DOHH2 (cell line): ENCODE results near the gene HSD17B11.

Source experiments
- H3F3A ChIP-seq: fragments of 200-600 bp; sonication (generic), shearing (Covaris generic); 2 replicates; pipeline ENCODE4 v1.6.0; 2016; ENCODE audit warnings: antibody characterized with exemption, mild to moderate bottlenecking; ENCODE audit not compliant: control insufficient read depth, insufficient read depth
- H3K27ac ChIP-seq: fragments of 200-600 bp; sonication (generic); 2 replicates; pipeline ENCODE4 v1.5.1; 2014; ENCODE audit warnings: low read depth, mild to moderate bottlenecking, low read length, moderate library complexity
- H3K27me3 ChIP-seq: fragments of 200-600 bp; sonication (generic); 2 replicates; pipeline ENCODE4 v1.6.1; 2014; ENCODE audit warnings: mild to moderate bottlenecking, low read length, mixed read lengths; ENCODE audit not compliant: control insufficient read depth
- H3K36me3 ChIP-seq: fragments of 200-600 bp; sonication (generic); 2 replicates; pipeline ENCODE4 v1.6.1; 2014; ENCODE audit warnings: mild to moderate bottlenecking, low read length, moderate library complexity, mixed read lengths; ENCODE audit not compliant: control insufficient read depth
- H3K4me1 ChIP-seq: fragments of 200-600 bp; sonication (generic); 2 replicates; pipeline ENCODE4 v1.6.1; 2014; ENCODE audit warnings: mild to moderate bottlenecking, low read length, mixed read lengths; ENCODE audit not compliant: control insufficient read depth
- H3K4me2 ChIP-seq: fragments of 200-600 bp; sonication (generic); 2 replicates; pipeline ENCODE4 v1.6.0; 2014; ENCODE audit warnings: mild to moderate bottlenecking, low read length, moderate library complexity
- H3K4me3 ChIP-seq: fragments of 200-600 bp; sonication (generic); 2 replicates; pipeline ENCODE4 v1.5.1; 2014; ENCODE audit warnings: mild to moderate bottlenecking, low read length, mixed read lengths
- H3K79me2 ChIP-seq: fragments of 200-600 bp; sonication (generic); 2 replicates; pipeline ENCODE4 v1.6.1; 2014; ENCODE audit warnings: mild to moderate bottlenecking, low read length, mixed read lengths; ENCODE audit not compliant: control insufficient read depth
- H3K9me2 ChIP-seq: fragments of 200-600 bp; sonication (generic); replicated peaks from 2 replicates; pipeline ENCODE4 v1.6.1; 2014; ENCODE audit warnings: mild to moderate bottlenecking, low read length, mixed read lengths; ENCODE audit not compliant: control insufficient read depth
- H3K9me3 ChIP-seq: fragments of 200-600 bp; sonication (generic); 2 replicates; pipeline ENCODE4 v1.6.1; 2014; ENCODE audit warnings: antibody characterized with exemption, low read length, mixed read lengths; ENCODE audit not compliant: control insufficient read depth, insufficient read depth
- H4K20me1 ChIP-seq: fragments of 200-600 bp; sonication (generic); 2 replicates; pipeline ENCODE4 v1.6.0; 2014; ENCODE audit warnings: low read depth, mild to moderate bottlenecking, antibody characterized with exemption, low read length, moderate library complexity; ENCODE audit not compliant: control insufficient read depth, insufficient read depth
- CTCF ChIP-seq: fragments of 200-600 bp; sonication (generic); IDR thresholded peaks from one replicate; pipeline ENCODE4 v1.5.1; 2014; ENCODE audit warnings: antibody characterized with exemption, mild to moderate bottlenecking, low read depth, low read length; ENCODE audit not compliant: poor library complexity, severe bottlenecking
- EZH2phosphoT487 ChIP-seq: fragments of 200-600 bp; sonication (generic); IDR thresholded peaks from 2 replicates; pipeline ENCODE4 v1.6.1; 2017; ENCODE audit warnings: borderline replicate concordance, mild to moderate bottlenecking, antibody characterized with exemption, low read length, moderate library complexity, mixed read lengths

HSD17B11 gene

DNA sequence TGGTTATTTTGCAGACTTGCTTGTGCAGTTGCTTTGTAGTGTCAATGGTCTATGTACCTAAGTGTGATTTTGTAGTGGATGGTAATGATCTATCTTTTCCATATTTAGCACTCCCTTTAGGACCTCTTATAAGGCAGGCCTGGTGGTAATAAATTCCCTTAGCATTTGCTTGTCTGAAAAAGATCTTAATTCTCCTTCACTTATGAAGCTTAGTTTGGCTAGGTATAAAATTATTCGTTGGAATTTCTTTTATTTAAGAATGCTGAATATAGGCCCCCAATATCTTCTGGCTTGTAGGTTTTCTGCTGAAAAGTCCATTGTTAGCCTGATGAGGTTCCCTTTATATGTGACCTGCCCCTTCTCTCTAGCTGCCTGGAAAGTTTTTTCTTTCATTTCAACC lies 57.7 kb downstream of the HSD17B11 start:
- Histone ChIP-seq H3K9me3 (peaks cover 9% of the 10 kb centered on the region; the same call in 1 of the 2 replicates), H3K4me1 (no peaks in the 10 kb centered on the region), H3K4me3 (no peak overlapping the region), H3K27ac (no peak overlapping the region), H3F3A (no peaks in the 10 kb centered on the region), H3K27me3 (no peaks in the 10 kb centered on the region), H3K9me2 (no peaks in the 10 kb centered on the region), H3K36me3 (no peaks in the 10 kb centered on the region), H3K4me2 (no peak overlapping the region), H3K79me2 (no peaks in the 10 kb centered on the region), H4K20me1 (no peaks in the 10 kb centered on the region)
- TF ChIP-seq EZH2phosphoT487 (no peak), CTCF (no peak)

DNA sequence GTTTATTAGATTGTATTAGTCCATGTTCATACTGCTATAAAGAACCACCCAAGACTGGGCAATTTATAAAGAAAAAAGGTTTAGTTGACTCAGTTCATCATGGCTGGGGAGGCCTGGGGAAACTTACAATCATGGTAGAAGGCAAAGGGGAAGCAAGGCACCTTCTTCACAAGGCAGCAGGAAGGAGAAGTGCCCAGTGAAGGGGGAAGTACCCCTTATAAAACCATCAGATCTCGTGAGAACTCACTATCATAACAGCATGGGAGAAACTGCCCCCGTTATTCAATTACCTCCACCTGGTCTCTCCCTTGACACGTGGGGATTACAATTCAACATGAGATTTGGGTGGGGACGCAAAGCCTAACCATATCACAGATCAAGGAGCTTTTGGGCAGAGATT lies 60.2 kb downstream of the HSD17B11 start:
- no peak overlapping the region for H3K4me3 ChIP-seq
- H3K4me1 ChIP-seq: no peaks in the 10 kb centered on the region
- H3K27me3 ChIP-seq: no peaks in the 10 kb centered on the region
- no peaks in the 10 kb centered on the region for H3K36me3 ChIP-seq
- H3K27ac ChIP-seq: no peak overlapping the region
- H4K20me1 ChIP-seq: no peaks in the 10 kb centered on the region
- H3K4me2 ChIP-seq: no peak overlapping the region
- TF ChIP-seq CTCF (no peak), EZH2phosphoT487 (no peak)
- H3F3A ChIP-seq: no peaks in the 10 kb centered on the region
- peaks cover 9% of the 10 kb centered on the region; the same call in 1 of the 2 replicates for H3K9me3 ChIP-seq
- no peaks in the 10 kb centered on the region for H3K79me2 ChIP-seq
- no peaks in the 10 kb centered on the region for H3K9me2 ChIP-seq

DNA sequence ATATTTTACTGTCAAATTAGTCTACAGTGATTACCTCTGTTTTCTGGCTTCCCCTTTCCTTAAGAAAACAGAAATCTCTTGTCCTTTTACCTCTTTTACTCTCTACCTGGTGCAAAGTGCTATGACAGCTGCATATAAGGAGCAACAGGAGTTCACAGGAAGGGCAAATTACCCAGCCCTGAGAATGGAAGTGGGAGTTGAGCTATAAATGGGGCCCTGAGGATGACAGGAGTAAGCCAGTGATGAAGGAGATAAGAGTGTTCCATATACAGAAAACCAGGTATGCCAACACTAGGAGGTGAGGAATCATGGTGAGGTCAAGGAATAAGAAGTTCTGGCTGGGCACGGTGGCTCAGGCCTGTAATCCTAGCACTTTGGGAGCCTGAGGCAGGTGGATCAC lies 63.9 kb downstream of the HSD17B11 start:
- no peaks in the 10 kb centered on the region for H3K27me3 ChIP-seq
- H4K20me1 ChIP-seq: no peaks in the 10 kb centered on the region
- no peaks in the 10 kb centered on the region for H3K9me2 ChIP-seq
- H3K4me3 ChIP-seq: no peak overlapping the region
- H3K4me2 ChIP-seq: no peak overlapping the region
- H3K4me1 ChIP-seq: no peaks in the 10 kb centered on the region
- no peaks in the 10 kb centered on the region for H3K79me2 ChIP-seq
- H3F3A ChIP-seq: no peaks in the 10 kb centered on the region
- H3K9me3 ChIP-seq: no peaks in the 10 kb centered on the region
- no peak for TF ChIP-seq CTCF
- TF ChIP-seq EZH2phosphoT487: no peak
- no peaks in the 10 kb centered on the region for H3K36me3 ChIP-seq
- H3K27ac ChIP-seq: no peak overlapping the region

GRCh38 chr4:87326460-87326859 lies 64.5 kb downstream of the HSD17B11 start:
- Histone ChIP-seq H3K79me2 (no peaks in the 10 kb centered on the region), H3K9me2 (no peaks in the 10 kb centered on the region)

More at GRCh38 chr4:87326460-87326859, 64.5 kb downstream of the HSD17B11 start:
- H3K27ac ChIP-seq: no peak overlapping the region
- no peaks in the 10 kb centered on the region for H4K20me1 ChIP-seq
- no peak overlapping the region for H3K4me3 ChIP-seq
- H3K9me3 ChIP-seq: no peaks in the 10 kb centered on the region
- H3K27me3 ChIP-seq: no peaks in the 10 kb centered on the region
- no peaks in the 10 kb centered on the region for H3F3A ChIP-seq
- H3K4me2 ChIP-seq: no peak overlapping the region
- H3K4me1 ChIP-seq: no peaks in the 10 kb centered on the region
- TF ChIP-seq EZH2phosphoT487 (no peak), CTCF (no peak)
- H3K36me3 ChIP-seq: no peaks in the 10 kb centered on the region
